ENCODE results near the gene SPON1.
"Not testable (repeated sequence)": the region's sequence is repeated elsewhere in the genome, so short reads cannot be mapped to it uniquely, and the experiment has no call there.

SPON1 gene

DNA sequence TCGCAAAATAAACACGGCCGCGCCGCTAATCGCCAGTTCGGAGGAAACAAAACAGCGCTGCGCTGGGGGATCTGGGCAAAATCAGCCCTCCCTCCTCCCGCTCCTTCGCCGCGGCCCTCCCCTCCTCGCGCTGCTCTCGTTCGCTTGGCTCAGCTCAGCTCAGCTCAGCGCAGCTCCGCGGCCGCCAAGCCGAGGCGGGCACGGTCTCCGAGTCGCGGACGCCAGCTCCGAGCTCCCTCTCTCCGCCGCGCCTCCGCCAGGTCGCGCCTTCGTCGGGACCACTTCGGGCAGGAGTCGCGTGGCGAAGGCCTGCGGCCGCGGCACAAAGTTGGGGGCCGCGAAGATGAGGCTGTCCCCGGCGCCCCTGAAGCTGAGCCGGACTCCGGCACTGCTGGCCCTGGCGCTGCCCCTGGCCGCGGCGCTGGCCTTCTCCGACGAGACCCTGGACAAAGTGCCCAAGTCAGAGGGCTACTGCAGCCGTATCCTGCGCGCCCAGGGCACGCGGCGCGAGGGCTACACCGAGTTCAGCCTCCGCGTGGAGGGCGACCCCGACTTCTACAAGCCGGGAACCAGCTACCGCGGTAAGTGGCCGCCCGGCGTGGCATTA is at the start of gene SPON1:
TSS of gene SPON1 (plus strand) at position 162 of the 607 bp plus-strand sequence. CDS start at position 344, 182 bp downstream.
- no peak for DNase-seq (ENCODE audit: low read depth)

DNA sequence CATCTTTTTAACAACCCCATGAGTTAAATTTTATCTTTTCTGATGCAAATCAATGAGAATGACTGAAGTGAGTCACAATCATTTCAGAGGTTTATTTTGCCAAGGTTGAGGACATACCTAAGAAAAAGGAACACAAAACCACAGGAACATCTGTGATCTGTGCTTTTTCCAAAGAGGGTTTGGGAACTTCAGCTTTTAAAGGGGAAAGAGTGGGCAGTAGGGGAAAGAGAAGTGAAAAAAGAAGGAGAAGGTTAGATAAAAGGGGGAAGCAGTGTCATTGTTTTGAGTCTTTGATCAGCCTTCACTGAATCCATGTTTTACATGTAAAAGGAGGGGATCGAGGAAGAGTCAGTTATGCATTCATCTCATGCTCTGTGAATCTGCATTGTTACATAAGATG is 45.3 kb upstream of the SPON1 start:
- no peak for DNase-seq (ENCODE audit: low read depth)

DNA sequence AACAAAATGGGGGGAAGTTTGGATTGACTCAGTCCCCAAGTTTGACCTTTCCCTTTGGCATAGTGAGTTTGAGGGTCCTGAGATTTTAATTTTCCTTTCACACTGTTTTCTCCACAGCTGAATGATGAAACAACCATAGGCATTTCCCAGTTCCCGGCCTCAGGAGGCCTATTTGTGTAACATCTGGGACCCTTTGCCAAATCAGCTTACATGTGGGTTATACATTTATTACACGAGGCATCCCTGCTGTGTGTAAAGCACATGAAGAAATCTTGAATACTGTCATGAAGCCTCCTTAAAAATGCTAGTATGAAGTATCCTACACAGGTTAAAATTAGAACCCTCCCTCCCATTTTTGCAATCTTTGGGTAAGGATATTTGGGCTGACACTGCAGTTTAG is 44.6 kb upstream of the SPON1 start:
- no peak for DNase-seq (ENCODE audit: low read depth)

DNA sequence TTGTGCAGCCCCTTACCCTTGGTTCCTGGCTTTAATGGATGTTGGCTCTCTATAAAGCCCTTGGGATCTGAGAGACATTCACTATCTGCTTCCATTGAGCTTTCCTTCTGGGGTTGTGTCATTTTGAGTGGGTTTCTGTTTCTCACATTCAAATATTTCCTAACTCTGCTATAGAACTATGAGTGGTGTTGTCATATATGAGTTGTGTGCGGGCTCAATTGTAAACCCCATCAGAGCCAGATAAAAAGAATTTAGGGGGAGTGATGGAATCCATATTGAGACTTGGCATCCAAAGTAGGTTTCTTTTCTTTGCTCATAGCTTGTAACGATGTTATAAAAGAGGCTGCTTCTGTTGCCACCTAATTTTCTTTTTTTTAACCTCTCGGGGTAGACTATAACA is 41.8 kb upstream of the SPON1 start:
- no peak for DNase-seq (ENCODE audit: low read depth)

DNA sequence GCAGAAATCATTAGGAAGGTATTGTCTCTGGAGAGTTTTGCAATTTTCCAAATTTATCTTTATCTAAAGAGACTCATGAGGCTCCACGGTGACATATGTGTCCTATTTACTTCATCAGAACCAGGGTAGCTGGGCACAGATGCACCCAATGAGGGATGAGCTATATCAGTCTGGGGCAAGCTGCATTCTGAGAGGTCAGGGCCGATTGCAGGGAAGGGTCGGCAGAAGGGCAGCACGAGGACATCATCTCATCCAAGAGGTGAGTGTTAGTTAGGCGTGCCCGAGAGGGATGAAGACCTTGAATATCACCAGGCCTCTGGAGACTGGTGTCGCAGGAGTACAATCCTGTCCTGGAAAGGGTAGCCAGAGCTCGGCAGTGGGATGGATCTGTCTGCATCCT is 41.0 kb upstream of the SPON1 start:
- no peak for DNase-seq (ENCODE audit: low read depth)

DNA sequence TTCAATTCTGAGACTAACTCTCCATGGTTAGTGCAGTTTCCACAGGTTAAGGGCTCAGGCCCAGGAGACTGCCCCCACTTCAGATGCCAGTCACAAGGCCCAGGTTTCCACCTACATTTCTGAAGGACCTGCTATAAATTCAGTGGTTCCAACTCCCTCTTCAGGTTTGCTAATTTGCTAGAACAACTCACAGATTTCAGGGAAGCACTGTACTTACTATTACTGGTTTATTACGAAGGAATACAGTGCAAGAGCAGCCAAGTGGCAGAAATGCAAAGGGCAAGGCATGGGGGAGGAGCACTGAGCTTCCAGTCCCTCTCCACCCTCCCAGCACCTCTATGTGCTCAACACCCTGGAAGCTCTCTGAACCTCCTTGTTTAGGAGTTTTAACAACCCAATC is 39.3 kb upstream of the SPON1 start:
- no peak for DNase-seq (ENCODE audit: low read depth)

DNA sequence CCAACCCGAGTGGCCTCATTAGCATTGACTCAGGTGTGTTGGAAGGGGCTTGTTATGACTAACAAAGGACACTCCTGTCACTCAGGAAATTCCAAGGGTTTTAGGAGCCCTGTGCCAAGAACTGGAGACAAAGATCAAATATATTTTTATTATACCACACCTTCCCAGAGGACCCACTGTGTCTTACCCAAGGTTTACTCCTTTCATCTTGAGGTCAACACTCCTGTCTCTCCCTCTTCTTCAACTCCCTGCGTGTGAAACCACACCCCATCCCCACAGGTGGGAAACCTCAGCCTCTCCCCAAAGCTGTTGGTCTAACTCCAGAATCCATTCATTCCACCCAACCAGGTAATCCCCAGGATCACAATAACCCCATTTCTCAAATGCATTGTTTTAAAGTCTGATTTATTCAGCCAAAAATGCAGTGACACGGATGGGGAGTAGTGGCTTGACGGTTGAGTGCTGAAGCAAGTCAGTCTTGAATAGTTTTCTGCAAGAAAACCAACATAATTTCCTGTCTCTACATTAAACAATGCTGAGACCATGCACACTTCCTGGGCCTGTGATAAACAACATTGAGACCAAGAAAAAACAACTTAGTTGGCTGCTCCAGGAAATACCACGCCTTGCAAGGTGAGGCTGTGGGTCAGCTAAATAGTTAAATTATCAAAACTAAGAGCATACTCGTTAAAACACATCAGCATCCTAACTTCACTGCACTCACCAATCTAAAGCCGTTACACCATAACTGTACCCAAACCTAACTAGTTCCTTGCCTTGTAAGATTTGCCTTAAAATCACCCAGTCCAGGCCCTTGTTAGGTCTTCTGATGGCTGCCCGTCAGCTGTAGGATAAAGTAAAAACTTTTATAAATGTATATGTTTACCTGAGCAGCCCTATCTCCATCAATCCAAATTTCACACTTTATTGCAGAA is 38.5 kb upstream of the SPON1 start:
- no peak for DNase-seq (ENCODE audit: low read depth)

DNA sequence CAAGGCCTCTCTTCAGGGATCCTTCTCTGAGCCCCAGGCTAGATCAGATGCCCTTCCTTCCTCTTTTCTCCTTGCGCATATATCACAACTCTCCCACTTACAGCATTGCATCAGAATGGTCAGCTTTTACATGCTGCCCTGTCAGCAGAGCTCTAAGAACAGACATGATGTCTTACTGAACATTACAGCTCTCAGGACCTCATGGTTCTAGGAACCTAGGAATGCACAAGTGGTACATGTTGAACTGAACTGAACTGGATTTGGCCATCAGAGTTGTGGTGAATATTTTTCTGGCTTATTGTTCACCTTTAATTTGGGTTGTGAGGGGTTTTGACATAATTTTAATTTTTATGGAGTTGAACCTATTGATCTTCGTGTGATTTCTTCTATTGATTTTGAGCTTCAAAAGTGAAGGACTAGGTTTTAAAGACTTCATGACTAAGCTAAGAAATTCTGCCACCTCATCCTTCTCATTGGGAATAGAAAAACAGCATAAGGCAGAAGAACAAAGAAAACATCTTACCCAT is 37.7 kb upstream of the SPON1 start:
- no peak for DNase-seq (ENCODE audit: low read depth)

DNA sequence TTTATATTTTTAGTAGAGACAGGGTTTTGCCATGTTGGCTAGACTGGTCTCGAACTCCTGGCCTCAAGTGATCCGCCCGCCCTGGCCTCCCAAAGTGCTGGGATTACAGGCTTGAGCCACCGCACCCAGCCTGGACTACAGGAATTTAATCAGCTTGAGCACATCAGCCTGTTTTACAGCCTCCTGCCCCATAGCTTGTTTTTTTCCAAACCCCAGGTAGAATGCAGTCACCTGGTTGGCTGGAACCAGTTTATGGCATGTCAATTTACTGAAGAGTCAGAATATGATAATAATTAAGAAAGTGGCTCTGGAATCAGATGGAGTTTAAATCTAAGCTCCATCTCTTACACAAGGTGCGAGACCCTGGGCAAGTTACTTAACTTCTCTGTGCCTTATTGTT is 36.2 kb upstream of the SPON1 start:
- not testable (repeated sequence) for DNase-seq (ENCODE audit: low read depth)

DNA sequence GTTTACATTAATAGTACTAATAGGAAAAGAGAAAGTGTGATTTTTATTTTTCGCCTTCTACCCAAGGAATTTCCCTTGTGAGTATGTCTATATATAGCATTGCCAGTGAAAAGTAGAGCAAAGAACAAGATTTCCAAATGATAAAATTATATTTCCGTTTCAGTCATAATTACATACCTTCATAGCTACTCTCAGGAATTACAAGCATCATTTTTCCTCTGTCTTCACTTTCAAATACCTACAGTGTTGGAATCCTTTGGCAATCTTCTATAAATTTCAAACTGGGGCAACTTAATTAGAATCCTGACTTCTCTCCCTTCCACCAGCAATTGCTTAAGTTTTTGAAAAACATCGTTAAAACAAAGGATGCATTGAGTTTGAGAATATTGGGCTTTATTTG is 35.5 kb upstream of the SPON1 start:
- DNase-seq (ENCODE audit: low read depth), result no peak

DNA sequence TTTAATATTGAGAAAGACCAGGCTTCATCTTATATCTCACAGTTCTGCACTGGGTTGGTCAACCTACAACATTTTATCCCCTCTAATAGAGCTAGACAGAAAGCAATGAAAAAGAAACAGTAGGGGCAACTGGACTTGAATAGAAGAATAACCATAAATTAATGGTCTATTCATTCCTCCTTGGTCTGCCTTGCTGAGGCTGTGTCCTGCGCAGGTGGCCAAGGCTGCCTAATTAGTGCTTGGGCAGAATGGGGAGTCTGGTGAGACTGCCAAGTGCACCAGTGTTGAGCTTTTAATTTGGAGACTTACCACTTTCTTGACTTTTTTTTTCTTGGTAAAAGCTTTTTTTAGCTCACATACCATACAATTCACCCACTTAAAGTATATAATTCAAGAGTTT is 35.0 kb upstream of the SPON1 start:
- no peak for DNase-seq (ENCODE audit: low read depth)

DNA sequence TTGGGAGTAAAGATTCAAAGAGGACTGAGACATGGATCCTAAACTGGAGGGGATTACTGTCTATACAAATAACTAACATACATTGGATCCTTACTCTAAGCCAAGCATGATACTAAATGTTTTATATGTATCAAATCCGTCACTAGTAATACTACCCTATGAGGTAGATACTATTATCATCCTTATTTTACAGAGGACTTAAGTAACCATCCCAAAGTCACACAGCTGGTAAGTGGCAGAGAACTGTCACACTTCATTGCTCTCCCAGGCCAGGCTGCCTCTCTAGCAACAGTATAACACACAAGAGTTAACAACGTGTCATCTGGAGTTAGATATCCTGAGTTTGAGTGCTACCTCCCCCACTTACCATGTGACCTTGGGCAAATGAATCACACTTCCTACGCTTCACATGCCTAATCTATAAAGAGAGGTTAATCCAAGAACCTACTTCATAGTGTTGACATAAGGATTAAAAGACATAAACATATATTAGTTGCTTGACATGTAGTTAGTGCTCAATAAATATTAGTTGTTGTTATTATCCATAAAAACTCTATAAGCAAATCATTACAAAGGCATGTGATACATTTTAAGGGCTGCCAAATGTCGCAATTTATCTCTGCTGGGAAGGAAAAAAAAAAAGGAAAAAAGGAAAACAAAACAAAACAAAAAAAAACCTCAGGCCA is 33.8 kb upstream of the SPON1 start:
- no peak for DNase-seq (ENCODE audit: low read depth)

DNA sequence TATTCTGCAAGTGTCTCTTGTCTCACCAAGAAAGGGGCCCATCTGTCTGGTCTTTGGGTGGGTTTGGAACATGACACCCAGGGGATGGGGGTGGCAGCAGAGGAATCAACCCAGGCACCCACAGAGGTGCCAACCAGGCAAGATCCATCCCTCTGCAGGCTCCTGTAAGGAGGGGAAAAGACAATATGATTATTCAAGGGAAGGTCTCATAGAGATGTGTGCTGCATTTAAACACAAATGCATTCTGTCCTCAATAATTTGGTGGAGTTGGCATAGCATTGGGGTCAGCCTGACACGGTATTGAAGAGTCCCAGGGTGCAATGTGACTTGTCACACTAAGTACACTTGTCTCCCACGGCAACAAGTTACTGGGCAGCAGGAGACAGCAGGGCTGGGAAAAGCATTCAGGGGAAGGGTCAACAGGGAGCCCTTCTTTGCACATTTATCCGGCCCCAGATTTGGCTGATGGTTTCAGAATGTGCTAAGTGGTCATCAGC is 33.1 kb upstream of the SPON1 start:
- DNase-seq (ENCODE audit: low read depth), result no peak

DNA sequence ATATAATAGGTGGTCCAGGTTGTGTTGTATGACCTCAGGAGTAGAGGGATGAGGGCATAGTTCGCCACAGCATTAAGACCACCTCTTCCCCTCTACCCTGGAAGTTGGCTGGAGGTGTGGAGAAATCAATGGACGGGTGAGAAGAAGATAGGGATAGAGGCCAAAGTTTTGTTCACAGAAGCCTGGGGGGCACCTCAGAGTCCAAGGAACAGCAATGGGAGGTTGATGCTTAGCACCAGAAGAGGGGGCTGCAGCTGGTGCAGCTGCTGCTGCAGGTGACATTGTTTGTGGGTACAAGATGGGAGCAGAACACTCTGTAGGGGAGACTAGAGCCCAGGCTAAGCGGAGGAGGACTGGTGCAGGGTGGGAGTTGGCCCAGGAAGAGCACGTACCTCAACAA is 31.2 kb upstream of the SPON1 start:
- DNase-seq (ENCODE audit: low read depth), result no peak

DNA sequence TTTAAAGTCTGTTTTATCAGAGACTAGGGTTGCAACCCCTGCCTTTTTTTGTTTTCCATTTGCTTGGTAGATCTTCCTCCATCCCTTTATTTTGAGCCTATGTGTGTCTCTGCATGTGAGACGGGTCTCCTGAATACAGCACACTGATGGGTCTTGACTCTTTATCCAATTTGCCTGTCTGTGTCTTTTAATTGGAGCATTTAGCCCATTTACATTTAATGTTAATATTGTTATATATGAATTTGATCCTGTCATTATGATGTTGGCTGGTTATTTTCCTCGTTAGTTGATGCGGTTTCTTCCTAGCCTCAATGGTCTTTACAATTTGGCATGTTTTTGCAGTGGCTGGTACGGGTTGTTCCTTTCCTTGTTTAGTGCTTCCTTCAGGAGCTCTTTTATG is 25.4 kb upstream of the SPON1 start:
- DNase-seq (ENCODE audit: low read depth), result not testable (repeated sequence)

DNA sequence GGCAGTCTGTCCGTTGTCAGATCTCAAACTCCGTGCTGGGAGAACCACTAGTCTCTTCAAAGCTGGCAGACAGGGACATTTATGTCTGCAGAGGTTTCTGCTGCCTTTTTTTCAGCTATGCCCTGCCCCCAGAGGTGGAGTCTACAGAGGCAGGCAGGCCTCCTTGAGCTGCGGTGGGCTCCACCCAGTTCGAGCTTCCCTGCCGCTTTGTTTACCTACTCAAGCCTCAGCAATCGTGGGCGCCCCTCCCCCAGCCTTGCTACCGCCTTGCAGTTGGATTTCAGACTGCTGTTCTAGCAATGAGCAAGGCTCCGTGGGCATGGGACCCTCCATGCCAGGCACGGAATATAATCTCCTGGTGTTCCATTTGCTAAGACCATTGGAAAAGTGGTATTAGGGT is 23.7 kb upstream of the SPON1 start:
- not testable (repeated sequence) for DNase-seq (ENCODE audit: low read depth)

DNA sequence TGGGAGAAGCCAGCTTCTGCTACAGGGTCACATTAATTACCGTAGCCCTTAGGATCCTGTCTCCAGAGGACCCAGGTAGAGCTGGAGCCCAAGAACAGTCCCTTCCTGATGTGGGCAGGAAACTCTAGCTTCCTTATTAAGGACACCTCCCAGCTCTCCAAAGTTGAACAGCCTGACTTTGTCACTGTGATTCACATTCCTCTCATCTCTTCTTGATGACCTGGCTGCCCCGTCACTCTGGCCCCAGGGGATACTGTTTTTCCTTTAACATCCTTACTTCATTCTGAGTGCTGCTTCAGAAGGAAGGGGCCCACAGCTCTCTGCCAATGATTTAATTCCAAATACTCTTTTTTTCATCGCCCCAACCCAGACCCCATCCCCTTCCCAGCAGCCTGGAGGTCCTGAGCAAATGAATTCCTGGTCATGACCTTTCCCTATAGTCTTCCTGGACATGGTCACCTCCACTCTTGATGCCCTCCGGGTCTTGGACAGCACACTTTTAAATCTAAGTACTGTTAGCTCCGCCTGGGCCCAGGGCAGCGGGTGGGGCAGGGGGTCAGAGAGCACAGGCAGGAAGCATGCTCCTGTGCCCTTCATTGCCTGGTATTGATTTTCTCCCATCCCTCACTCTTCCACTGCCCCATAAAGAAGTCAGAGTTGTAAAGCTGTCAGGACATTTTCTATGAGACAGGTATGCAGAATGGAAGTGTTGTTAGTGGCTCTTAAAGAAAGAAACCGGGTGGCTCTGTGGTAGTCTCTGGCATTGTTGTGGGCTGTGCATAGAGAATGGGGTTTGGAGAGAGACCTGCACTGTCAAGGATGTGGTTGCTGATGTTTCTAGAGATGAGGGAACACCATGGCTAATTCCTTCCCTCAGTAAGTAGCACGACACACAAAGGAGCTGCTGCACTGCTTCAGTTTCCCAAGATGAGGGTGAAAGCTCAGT is 22.3 kb upstream of the SPON1 start:
- DNase-seq (ENCODE audit: low read depth), result no peak

DNA sequence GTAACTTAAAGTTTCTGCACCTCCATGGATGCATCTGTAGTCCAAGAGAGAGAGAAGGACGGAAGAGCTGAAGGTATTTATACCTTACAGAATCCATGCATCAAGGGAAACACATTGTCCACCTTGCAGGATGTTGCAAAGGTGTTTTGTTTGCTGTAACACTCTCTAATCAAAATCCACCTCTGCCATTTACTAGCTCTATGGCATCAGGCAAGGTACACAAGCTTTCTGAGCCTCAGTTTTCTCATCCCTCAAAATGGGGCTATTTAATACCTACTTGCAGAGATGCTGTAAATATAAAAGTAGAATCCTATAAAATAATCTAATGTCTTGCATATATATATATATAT is 21.6 kb upstream of the SPON1 start:
- DNase-seq (ENCODE audit: low read depth), result no peak

DNA sequence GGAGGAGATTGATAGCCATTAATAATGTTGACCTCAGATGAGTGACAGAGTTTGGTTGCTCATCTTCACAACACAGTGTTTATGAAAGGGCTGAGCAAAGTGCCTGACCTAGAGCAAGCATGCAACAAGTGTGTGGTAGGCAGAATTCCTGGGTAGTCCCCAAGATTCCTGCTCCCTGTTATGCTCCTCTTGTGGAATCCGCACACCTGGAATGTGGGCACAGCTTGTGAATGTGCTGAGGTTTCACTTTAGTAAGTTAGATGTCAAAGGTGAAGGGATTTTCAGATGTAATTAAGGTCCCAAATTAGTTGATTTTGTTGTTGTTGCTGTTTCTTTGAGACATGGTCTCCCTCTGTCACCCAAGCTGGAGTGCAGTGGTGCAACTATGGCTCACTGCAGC is 20.7 kb upstream of the SPON1 start:
- no peak for DNase-seq (ENCODE audit: low read depth)

DNA sequence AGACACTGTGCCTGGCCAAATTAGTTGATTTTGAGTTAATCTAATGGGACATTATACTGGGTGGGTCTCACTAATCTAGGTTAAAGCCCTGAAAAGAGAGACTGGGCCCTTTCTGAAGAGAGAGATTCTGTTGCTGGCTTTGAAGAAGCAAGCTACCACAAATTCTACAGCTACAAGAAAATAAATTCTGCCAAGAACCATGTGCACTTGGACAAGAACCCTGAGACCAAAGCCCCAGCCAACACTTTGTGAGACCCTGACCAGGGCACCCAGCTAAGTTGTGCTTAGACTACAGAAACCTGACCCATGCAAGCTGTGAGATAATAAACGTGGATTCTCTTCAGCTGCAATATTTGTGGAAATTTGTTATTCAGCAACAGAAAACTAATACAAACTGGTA is 20.1 kb upstream of the SPON1 start:
- DNase-seq (ENCODE audit: low read depth), result no peak

DNA sequence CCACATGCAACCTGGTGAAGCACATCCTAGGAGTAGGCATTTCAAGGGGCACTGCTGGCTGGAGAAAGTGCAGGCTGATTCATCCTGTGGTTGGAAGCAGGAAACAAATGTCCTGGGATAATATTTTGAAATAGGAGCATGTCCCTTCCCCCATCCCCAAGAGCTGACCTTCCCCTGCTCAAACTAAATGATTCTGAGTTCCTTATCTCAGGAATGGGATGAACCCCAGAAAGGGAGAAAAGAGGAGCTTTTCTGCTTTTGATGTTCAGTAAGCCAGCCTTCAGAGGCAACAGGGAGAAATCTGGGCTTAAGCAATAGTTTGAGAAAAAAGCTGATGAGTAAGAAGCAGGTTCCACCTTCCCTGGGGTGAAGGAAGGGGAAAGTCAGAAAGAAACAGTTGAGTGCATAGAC is 19.5 kb upstream of the SPON1 start:
- no peak for DNase-seq (ENCODE audit: low read depth)

DNA sequence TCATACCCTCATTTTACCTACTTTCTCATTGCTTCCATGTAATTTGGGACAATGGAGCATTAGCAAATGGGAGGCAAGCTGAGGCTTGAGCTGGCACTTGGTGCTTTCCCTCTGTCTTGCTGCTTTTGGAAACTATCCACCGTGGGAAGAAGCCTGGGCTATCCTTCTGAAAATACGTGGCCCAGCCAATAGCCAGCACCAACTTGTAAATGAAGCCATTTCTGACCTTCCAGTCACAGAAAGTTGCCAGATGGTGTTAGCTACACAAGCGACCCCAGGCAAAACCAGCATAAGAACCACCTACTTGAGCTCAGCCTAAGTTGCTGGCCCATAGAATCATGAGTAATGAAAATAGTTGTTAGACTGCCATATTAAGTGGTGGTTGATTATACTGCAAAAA is 18.5 kb upstream of the SPON1 start:
- no peak for DNase-seq (ENCODE audit: low read depth)

All from stimulated activated CD8-positive, alpha-beta memory T cell treated with anti-CD3 and anti-CD28 coated beads, Interleukin-7, amount 100 ng/mL, for 24 hours (primary cell).